K562 (cell line): ENCODE measurements around the gene THOP1. TPM values are rescaled to one million over a fixed set of nuclear protein-coding genes. Genes with fewer than 3 reads are reported as not detected.

Experiments
- ATAC-seq: fragments of 200-7000 bp; cut with Tn5 transposase; 3 replicates; pipeline ENCODE4 v1.9.1; 2020; ENCODE audit warnings: moderate library complexity
- BruUV-seq: library from RNA; stranded (reverse); fragments of 400-500 nt; replicated peaks from 2 replicates; lab custom pipeline; 2021; lab: Mats Ljungman, UMichigan
- CTCF ChIA-PET: fragments of 300-600 bp; formaldehyde crosslinking; extraction: SDS; loops from one replicate; lab custom pipeline; 2021; ENCODE audit warnings: low intra/inter-chr PET ratio; lab: Yijun Ruan, JAX
- POLR2A ChIA-PET: fragments of 300-600, 350-650 bp; sonication (Branson Sonifier 250); formaldehyde crosslinking; extraction: SDS; loops from one replicate; lab custom pipeline; 2021; ENCODE audit warnings: antibody characterized with exemption, inconsistent platforms; lab: Yijun Ruan, JAX
- DNase-seq, 4 experiments: peaks; one replicate each; pipeline versions ENCODE4 v3.0.0 to v3.0.0-alpha.2; 2011 to 2018; ENCODE audit warnings: low spot score in 3 of 4, mixed read lengths in 3 of 4; ENCODE audit errors: extremely low read depth in 1 of 4
- FAIRE-seq: peaks from 2 replicates; lab custom pipeline; 2011; peaks lifted over from hg19 to GRCh38; lab: Jason Lieb, UNC
- H2AFZ ChIP-seq: 2 replicates; pipeline ENCODE4 v1.6.0; 2011; ENCODE audit warnings: low read depth, low read length, control low read depth, inconsistent platforms
- H3K27ac ChIP-seq: fragments of 200-600 bp; 3 replicates; pipeline ENCODE4 v1.8.0; 2011; ENCODE audit warnings: low read depth, mild to moderate bottlenecking, control low read depth, inconsistent platforms, low read length, moderate library complexity, mixed read lengths; ENCODE audit errors: extremely low read depth
- H3K27me3 ChIP-seq, 2 experiments: fragments of 300-600 bp in 1 of 2; 2 replicates in 1 of 2; 3 replicates in 1 of 2; pipeline versions ENCODE4 v1.6.0 to v1.8.0; 2011; ENCODE audit warnings: inconsistent platforms in 2 of 2, low read length in 2 of 2, mild to moderate bottlenecking in 1 of 2, mixed read lengths in 1 of 2, moderate library complexity in 1 of 2; ENCODE audit not compliant: control insufficient read depth in 2 of 2, insufficient read depth in 2 of 2
- H3K36me3 ChIP-seq: fragments of 300-600 bp; 3 replicates; pipeline ENCODE4 v1.8.0; 2011; ENCODE audit warnings: mild to moderate bottlenecking, low read length, inconsistent platforms; ENCODE audit not compliant: control insufficient read depth, insufficient read depth
- H3K4me1 ChIP-seq, 2 experiments: fragments of 200-600 bp in 1 of 2; replicated peaks in 1 of 2; 2 replicates in 1 of 2; 3 replicates in 1 of 2; pipeline versions ENCODE4 v1.5.1 to v1.8.0; 2011; ENCODE audit warnings: inconsistent platforms in 2 of 2, low read length in 2 of 2, mild to moderate bottlenecking in 1 of 2, mixed read lengths in 1 of 2, moderate library complexity in 1 of 2; ENCODE audit not compliant: control insufficient read depth in 2 of 2, insufficient read depth in 2 of 2
- H3K4me2 ChIP-seq: 2 replicates; pipeline ENCODE4 v1.6.1; 2011; ENCODE audit warnings: low read length, control low read depth, inconsistent platforms, mixed read lengths; ENCODE audit not compliant: insufficient read depth
- H3K4me3 ChIP-seq: fragments of 200-600 bp; sonication (generic), shearing (Covaris generic); 2 replicates; pipeline ENCODE4 v1.5.1; 2016; ENCODE audit warnings: control low read depth, inconsistent platforms
- H3K79me2 ChIP-seq: fragments of 200-600 bp; 3 replicates; pipeline ENCODE4 v1.8.0; 2011; ENCODE audit warnings: low read length, inconsistent platforms; ENCODE audit not compliant: control insufficient read depth, insufficient read depth
- H3K9ac ChIP-seq, 2 experiments: 2 replicates each; pipeline versions ENCODE4 v1.6.0 to v1.6.1; 2011; ENCODE audit warnings: low read depth in 2 of 2, low read length in 2 of 2, control low read depth in 1 of 2, inconsistent platforms in 1 of 2, mild to moderate bottlenecking in 1 of 2, mixed read lengths in 1 of 2; ENCODE audit not compliant: insufficient read depth in 1 of 2
- H3K9me1 ChIP-seq: one replicate; pipeline ENCODE4 v1.6.0; 2011; ENCODE audit warnings: inconsistent platforms, mild to moderate bottlenecking, low read length, moderate library complexity; ENCODE audit not compliant: control insufficient read depth, insufficient read depth
- H3K9me3 ChIP-seq: replicated peaks from 2 replicates; pipeline ENCODE4 v1.5.1; 2011; ENCODE audit warnings: low read depth, low read length, inconsistent platforms; ENCODE audit not compliant: control insufficient read depth, insufficient read depth
- H4K20me1 ChIP-seq: replicated peaks from 2 replicates; pipeline ENCODE4 v1.6.1; 2011; ENCODE audit warnings: low read length, inconsistent platforms, mixed read lengths; ENCODE audit not compliant: control insufficient read depth, insufficient read depth
- HMG20B ChIP-seq: fragments of 250-450 bp; sonication (Bioruptor Pico); IDR thresholded peaks from 2 replicates; pipeline ENCODE4 v1.5.0; 2021; ENCODE audit warnings: mild to moderate bottlenecking
- HNRNPLL ChIP-seq: fragments of 200-400 bp; formaldehyde crosslinking; IDR thresholded peaks from 2 replicates; pipeline ENCODE4 v1.6.1; 2017; ENCODE audit warnings: low read length, low read depth, mild to moderate bottlenecking; ENCODE audit not compliant: poor library complexity, severe bottlenecking
- JUNB ChIP-seq: fragments of 450-650 bp; formaldehyde crosslinking; conservative IDR thresholded peaks from 2 replicates; pipeline ENCODE4 v1.4.0; 2020; ENCODE audit warnings: mild to moderate bottlenecking
- KDM4B ChIP-seq, 2 experiments: fragments of 450-650 bp in 1 of 2; sonication (generic) in 1 of 2; IDR thresholded peaks; 2 replicates each; pipeline ENCODE4 v1.6.1; 2016 to 2017; ENCODE audit warnings: borderline replicate concordance in 2 of 2, antibody characterized with exemption in 1 of 2, low read depth in 1 of 2, mild to moderate bottlenecking in 1 of 2
- PPARD ChIP-seq: fragments of 250-450 bp; sonication (Bioruptor Pico); IDR thresholded peaks from 2 replicates; pipeline ENCODE4 v1.8.0; 2022; ENCODE audit warnings: inconsistent platforms, mild to moderate bottlenecking, moderate library complexity
- RBFOX2 ChIP-seq: fragments of 200-400 bp; formaldehyde crosslinking; IDR thresholded peaks from 2 replicates; pipeline ENCODE4 v1.6.1; 2017; ENCODE audit warnings: low read depth, mild to moderate bottlenecking, low read length, moderate library complexity
- SRSF1 ChIP-seq: fragments of 200-400 bp; formaldehyde crosslinking; IDR thresholded peaks from 2 replicates; pipeline ENCODE4 v1.6.1; 2017; ENCODE audit warnings: mild to moderate bottlenecking, low read depth, low read length, moderate library complexity
- THRAP3 ChIP-seq: fragments of 450-650 bp; IDR thresholded peaks from 2 replicates; pipeline ENCODE4 v1.6.1; 2016; ENCODE audit warnings: mild to moderate bottlenecking, inconsistent platforms, borderline replicate concordance
- ZBTB2 ChIP-seq: fragments of 450-650 bp; IDR thresholded peaks from 2 replicates; pipeline ENCODE4 v1.6.1; 2016; ENCODE audit warnings: antibody characterized with exemption
- ZBTB8A ChIP-seq: fragments of 450-650 bp; IDR thresholded peaks from 2 replicates; pipeline ENCODE4 v1.6.1; 2018; ENCODE audit warnings: mild to moderate bottlenecking, moderate library complexity; ENCODE audit not compliant: partially characterized antibody
- ZNF232 ChIP-seq: sonication (generic); formaldehyde crosslinking; IDR thresholded peaks from 2 replicates; pipeline ENCODE4 v1.8.0; 2022; ENCODE audit warnings: mild to moderate bottlenecking, missing genetic modification reagents
- ZNF589 ChIP-seq: fragments of 200-800 bp; sonication (Bioruptor generic); IDR thresholded peaks from 2 replicates; pipeline ENCODE4 v1.6.1; 2016; ENCODE audit warnings: low read depth, missing genetic modification characterization, missing compliant biosample characterization
- ZNF785 ChIP-seq: fragments of 250-450 bp; sonication (Bioruptor Pico); IDR thresholded peaks from 2 replicates; pipeline ENCODE4 v1.4.0; 2020; ENCODE audit warnings: mild to moderate bottlenecking
- WGBS: fragments of 100-300 bp; shearing (Covaris generic); methylation state at CpG from one replicate; pipeline ENCODE4 v1.1.6; 2016; ENCODE audit warnings: low coverage, mixed read lengths; ENCODE audit not compliant: insufficient coverage; ENCODE audit errors: missing lambda C conversion rate; 5-methylcytosine and 5-hydroxymethylcytosine counted together
- in situ Hi-C: fragments of 300-500 bp; cut with MboI; formaldehyde crosslinking; loops from 4 replicates; pipeline ENCODE4 v1.15.0; 2018; ENCODE audit warnings: inconsistent platforms, mixed read lengths
- intact Hi-C: fragments of 100-400 bp; cut with micrococcal nuclease; formaldehyde crosslinking; loops from 2 replicates; pipeline ENCODE4 v1.14.2; 2022
- polyA plus RNA-seq, 8 experiments: library from polyadenylated mRNA; depleted of rRNA in 4 of 8; stranded (reverse) in 5 of 8; unstranded in 3 of 8; fragments of >200 nt; fragmentation: Nextera tagmentation in 2 of 8; fragmentation: Illumina TruSeq in 1 of 8; extraction: Ambion mirVana in 2 of 8; extraction: Trizol in 1 of 8; gene quantifications; 2 replicates each; pipeline versions ENCODE4 v1.2.1 to v1.2.3, GENCODE V29; 2011 to 2014; ENCODE audit warnings: inconsistent platforms in 1 of 8, missing spikeins in 1 of 8
- total RNA-seq, 7 experiments: library from RNA; depleted of rRNA in 6 of 7; stranded (reverse); fragments of >200 nt in 6 of 7; fragmentation: Illumina TruSeq in 2 of 7; extraction: Trizol in 2 of 7; gene quantifications; 2 replicates each; pipeline versions ENCODE4 v1.2.1 to v1.2.3, GENCODE V29; 2011 to 2021; ENCODE audit warnings: low replicate concordance in 1 of 7

The THOP1 gene
- total and polyA plus RNA-seq, 9 of the 15 experiments (the other 6 are each of a cell fraction or from before 2014, with no cell fraction given): 1.3 to 255 (median 96.1) TPM

GRCh38 chr19:2787115-2787514, 1.8 kb downstream of the THOP1 start:
- Histone ChIP-seq H3K4me1 (peaks cover 8 to 52% of the 10 kb centered on the region in 2 experiments; a peak in 4 of 5 replicates), H3K9me3 (no peaks in the 10 kb centered on the region)
- TF ChIP-seq ZNF232 (no peak), RBFOX2 (0 out of 2 replicates have a peak, but pooled peaks have one; percentile 18), KDM4B (IDR thresholded peaks at IDR 0.05; ENCODE audit: borderline replicate concordance in 2 of 2, low read depth in 1 of 2) (no peak)
- TF ChIP-seq, all 486 proteins: peak for 1
- Histone ChIP-seq H3K9me1 (no peaks in the 10 kb centered on the region), H3K27me3 (no peaks in the 10 kb centered on the region), H3K9ac (peak overlapping the region in 1 of 2 experiments; percentile 81; a peak in 2 of 4 replicates), H2AFZ (no peak overlapping the region), H4K20me1 (peaks cover 9% of the 10 kb centered on the region; the same call in 1 of the 2 replicates), H3K27ac (no peak overlapping the region), H3K36me3 (peaks cover 49% of the 10 kb centered on the region; the same call in 2 of the 3 replicates), H3K4me3 (no peak overlapping the region), H3K4me2 (peak overlapping the region; percentile 29; the same call in 1 of the 2 replicates), H3K79me2 (peaks cover 60% of the 10 kb centered on the region)
- intact Hi-C loops (no loop called here), in situ Hi-C loops (no loop called here)
- no peak for FAIRE-seq
- CTCF ChIA-PET: no interaction called here
- BruUV-seq: no TSS peak
- DNase-seq: no peak
- WGBS: 68% methylated on average over 8 of the region's 8 CpGs
- ATAC-seq: no peak
- POLR2A ChIA-PET: interaction anchor here (0.6 kb wide), 1 partner anchor 622 kb away, joined by 3 read pairs; no protein-coding TSS in a partner anchor

- no peak for ATAC-seq
- 85% methylated on average over 5 of the region's 5 CpGs for WGBS
- Histone ChIP-seq H3K4me1 (peaks cover 8 to 48% of the 10 kb centered on the region in 2 experiments; a peak in 4 of 5 replicates), H3K4me2 (no peak overlapping the region), H3K4me3 (no peak overlapping the region), H4K20me1 (0 out of 2 replicates have a peak, but pooled peaks cover 5% of the 10 kb centered on the region), H3K27ac (no peak overlapping the region), H2AFZ (no peak overlapping the region), H3K36me3 (peaks cover 56% of the 10 kb centered on the region; the same call in 2 of the 3 replicates), H3K79me2 (peaks cover 50% of the 10 kb centered on the region), H3K27me3 (no peaks in the 10 kb centered on the region), H3K9ac (peak overlapping the region in 1 of 2 experiments; percentile 40; a peak in 1 of 4 replicates), H3K9me1 (no peaks in the 10 kb centered on the region), H3K9me3 (no peaks in the 10 kb centered on the region)
- ChIA-PET CTCF (no interaction called here), POLR2A (interaction anchor here (1.6 to 3.4 kb wide), 2 partner anchors 10 to 12 kb away, joined by 3 to 12 read pairs; no protein-coding TSS in a partner anchor)
- no peak for DNase-seq
- BruUV-seq: no TSS peak
- in situ Hi-C loops (no loop called here), intact Hi-C loops (no loop called here)
- FAIRE-seq: no peak
- no peak for TF ChIP-seq ZBTB2
- TF ChIP-seq PPARD (CRISPR knock-in tag): no peak
- no peak for TF ChIP-seq JUNB (CRISPR knock-in tag)
- no peak for TF ChIP-seq ZNF589 (CRISPR knock-in tag)
- no peak for TF ChIP-seq HMG20B (CRISPR knock-in tag)
- TF ChIP-seq ZBTB8A: no peak
- no peak for TF ChIP-seq THRAP3
- TF ChIP-seq ZNF785 (CRISPR knock-in tag): no peak
- TF ChIP-seq SRSF1: no peak
- no peak for TF ChIP-seq RBFOX2
- TF ChIP-seq HNRNPLL: no peak
Measured at GRCh38 chr19:2788237-2788636, 2.9 kb downstream of the THOP1 start.
